Activated T-helper 9 cell treated with anti-CD3 and anti-CD28 coated beads, Interleukin-2, amount 50 U/mL, for 16 hours (primary cell): ENCODE results near the gene NF2.
"Not testable (repeated sequence)": the region's sequence is repeated elsewhere in the genome, so short reads cannot be mapped to it uniquely, and the experiment has no call there.

ENCODE experiments used
- DNase-seq: peaks from one replicate; pipeline ENCODE4 v3.0.0-alpha.2; 2020; ENCODE audit warnings: low read depth

Gene NF2

DNA sequence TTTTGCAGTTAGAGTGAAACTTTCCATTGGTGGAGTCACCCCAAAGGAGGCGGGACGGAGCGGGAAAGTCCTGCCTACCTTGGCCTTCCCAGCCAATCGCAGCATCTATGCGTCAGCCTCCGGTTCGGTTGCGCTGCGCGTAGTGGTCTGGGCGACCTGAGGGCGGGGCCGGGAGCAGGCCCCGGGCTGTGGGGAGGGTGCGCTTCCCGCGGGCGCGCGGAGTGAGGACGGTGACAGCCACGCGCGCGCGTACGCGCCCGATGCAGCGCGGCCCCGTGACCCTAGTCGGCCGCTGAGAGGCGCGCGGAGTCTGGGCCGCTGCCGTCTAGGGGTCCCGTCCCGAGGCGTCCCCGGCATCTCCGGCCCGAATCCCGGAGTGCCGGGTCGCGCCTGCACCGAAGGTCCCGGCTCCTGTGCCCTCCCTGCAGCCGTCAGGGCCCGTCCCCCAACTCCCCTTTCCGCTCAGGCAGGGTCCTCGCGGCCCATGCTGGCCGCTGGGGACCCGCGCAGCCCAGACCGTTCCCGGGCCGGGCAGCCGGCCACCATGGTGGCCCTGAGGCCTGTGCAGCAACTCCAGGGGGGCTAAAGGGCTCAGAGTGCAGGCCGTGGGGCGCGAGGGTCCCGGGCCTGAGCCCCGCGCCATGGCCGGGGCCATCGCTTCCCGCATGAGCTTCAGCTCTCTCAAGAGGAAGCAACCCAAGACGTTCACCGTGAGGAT, at the start of gene NF2:
Gene NF2, plus strand, starts transcription at position 276 of the 718 bp plus-strand sequence. Its CDS starts 366 bp downstream, at position 642.
- DNase-seq = peak; percentile 97

GRCh38 chr22:29555065-29555644, 48.3 kb upstream of the NF2 start:
- DNase-seq = no peak

- no peak for DNase-seq
Observed at GRCh38 chr22:29559030-29559429, 44.4 kb upstream of the NF2 start.

DNA sequence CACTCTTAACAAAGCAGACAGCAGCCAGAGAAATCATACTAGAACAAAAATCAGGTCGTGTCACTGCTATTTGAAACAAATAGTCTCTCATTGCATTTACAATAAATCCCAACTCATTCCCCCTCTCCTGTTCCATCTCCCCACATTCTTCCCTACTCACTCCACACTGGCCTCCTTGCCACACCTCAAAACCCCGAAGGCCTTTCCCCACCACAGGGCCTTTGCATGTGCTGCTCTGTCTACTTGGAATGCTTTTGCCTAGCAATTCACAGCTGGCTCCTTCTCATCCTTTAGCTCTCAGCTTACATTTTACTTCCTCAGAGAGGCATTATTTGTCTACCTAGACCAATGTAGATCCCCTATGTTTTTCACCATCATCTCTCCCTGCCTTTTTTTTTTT, 43.6 kb upstream of the NF2 start:
- no peak for DNase-seq

- DNase-seq = no peak
Observed at GRCh38 chr22:29563652-29564460, 39.6 kb upstream of the NF2 start.

DNA sequence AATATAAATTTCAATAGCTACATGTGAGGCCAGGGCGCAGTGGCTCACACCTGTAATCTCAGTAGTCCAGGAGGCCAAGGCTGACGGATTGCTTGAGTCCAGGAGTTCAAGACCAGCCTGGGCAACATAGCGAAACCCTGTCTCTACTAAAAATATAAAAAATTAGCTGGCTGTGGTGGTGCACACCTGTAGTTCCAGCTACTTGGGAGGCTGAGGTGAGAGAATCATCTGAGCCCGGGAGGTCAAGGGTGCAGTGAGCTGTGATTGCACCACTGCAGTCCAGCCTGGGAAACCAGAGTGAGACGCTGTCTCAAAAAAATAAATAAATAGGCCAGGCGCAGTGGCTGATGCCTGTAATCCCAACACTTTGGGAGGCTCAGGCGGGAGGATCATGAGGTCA, 36.9 kb upstream of the NF2 start:
- DNase-seq = not testable (repeated sequence)

- no peak for DNase-seq
Observed at GRCh38 chr22:29567338-29567737, 36.1 kb upstream of the NF2 start.

GRCh38 chr22:29569011-29569678, 34.3 kb upstream of the NF2 start:
- no peak for DNase-seq

DNA sequence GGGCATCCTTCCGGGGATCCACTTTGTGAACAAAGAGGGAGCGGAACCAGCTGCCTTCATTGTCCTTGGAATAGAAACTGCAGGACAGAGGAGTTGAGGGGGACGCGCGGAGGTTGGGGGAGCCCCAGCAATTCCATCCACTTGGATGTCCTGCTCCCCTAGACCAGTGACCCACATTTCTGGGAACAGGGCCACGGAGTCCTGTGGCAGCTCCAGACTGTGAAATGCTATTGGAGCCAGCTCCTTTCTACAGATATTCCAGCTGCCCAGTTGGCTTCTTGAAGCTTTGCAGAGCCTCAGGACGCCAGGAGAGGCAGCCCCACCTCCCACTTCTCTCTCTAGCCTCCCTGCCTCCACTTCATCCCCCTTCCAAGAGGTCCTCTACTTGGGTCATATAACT, 33.0 kb upstream of the NF2 start:
- DNase-seq = no peak

- no peak for DNase-seq
Observed at GRCh38 chr22:29570912-29571549, 32.4 kb upstream of the NF2 start.

- DNase-seq = no peak
Observed at GRCh38 chr22:29574762-29575450, 28.5 kb upstream of the NF2 start.

DNA sequence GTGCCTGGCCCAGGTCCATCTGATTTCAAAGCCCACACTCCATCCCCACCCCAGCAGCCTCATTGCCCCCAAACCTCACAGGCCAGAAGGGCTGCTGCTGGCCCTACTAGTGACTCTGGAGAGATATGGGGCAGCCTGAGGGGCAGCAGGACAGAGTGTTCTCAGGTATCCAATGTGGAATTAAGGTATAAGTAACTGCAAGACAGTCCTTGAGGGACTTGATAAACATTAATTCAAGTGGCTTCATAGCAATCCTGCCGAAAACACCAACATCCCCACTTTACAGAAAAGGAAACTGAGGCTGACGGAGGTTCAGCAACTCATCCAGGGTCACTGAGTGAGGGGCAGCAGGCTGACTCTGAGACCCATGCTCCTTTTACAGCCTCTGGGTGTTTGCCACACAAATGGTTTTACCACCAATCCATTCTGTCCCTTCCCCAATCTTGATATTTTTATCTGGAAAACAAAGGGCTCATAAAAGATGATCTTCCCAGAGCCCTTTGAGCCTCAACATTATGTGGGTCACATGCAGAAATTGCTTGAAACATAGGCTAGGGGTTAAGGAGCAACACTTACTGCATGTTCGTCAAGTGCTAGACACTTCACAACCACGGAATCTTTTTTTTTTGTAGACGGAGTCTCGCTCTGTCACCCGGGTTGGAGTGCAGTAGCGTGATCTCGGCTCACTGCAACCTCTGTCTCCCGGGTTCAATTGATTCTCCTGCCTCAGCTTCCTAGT, 24.8 kb upstream of the NF2 start:
- no peak for DNase-seq

DNA sequence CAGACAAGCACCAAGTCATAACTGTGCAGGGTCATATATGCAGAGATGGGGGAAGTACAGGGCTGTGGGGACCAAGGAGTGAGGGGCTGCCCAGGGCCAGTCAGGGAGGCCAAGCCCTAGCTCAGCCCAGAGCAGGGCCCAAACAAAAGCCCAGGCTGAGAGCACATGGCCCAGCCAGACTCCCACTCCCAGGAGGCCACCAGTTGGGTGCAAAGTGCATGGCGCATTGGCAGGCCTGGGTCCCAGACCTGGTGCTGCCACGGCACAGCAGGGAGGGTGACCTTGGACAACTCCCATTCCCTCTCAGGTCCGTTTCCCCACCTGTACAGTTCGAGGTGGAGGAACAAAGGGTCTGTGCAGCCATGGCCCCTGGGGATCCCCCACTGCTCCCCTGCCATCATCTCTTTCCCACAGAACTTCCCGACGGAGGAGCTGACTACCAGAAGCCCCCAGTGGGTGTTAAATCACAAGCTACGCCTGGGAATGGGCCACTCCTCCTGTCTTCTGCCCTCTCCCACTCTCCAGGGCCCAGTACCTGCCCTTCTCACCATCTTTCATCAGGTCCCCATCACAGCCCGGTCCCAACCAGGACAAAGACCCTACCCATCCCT, 23.1 kb upstream of the NF2 start:
- no peak for DNase-seq

DNA sequence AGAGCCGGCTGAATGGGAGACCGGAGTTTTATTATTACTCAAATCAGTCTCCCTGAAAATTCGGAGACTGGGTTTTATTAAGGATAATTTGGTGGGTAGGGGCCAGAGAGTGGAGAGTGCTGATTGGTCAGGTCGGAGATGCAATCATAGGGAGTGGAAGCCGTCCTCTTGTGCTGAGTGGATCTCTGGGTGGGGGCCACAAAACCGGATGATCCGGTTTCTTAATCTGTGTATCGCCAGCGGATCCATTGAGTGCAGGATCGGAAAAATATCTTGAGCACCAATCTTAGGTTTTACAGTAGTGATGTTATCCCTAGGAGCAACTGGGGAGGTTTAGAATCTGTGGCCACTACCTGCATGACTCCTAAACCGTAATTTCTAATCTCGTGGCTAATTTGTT, 21.6 kb upstream of the NF2 start:
- no peak for DNase-seq

- no peak for DNase-seq
Observed at GRCh38 chr22:29584975-29585374, 18.5 kb upstream of the NF2 start.

DNA sequence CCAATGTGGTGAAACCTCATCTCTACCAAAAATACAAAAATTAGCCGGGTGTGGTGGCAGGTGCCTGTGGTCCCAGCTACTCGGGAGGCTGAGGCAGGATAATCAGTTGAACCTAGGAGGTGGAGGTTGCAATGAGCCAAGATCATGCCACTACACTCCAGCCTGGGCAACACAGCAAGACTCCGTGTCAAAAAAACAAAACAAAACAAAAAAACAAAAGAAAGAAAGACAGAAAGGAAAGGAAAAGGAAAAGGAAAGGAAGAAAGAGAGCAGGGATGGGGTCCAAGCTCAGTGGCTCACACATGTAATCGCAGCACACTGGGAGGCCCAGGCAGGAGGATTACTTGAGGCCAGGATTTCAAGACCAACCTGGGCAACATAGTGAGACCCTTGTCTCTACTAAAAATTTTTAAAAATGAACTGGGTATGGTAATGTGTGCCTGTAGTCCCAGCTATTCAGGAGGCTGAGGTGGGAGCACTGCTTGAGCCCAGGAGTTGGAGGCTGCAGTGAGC, 17.2 kb upstream of the NF2 start:
- DNase-seq = not testable (repeated sequence)

- no peak for DNase-seq
Observed at GRCh38 chr22:29587938-29588699, 15.3 kb upstream of the NF2 start.

DNA sequence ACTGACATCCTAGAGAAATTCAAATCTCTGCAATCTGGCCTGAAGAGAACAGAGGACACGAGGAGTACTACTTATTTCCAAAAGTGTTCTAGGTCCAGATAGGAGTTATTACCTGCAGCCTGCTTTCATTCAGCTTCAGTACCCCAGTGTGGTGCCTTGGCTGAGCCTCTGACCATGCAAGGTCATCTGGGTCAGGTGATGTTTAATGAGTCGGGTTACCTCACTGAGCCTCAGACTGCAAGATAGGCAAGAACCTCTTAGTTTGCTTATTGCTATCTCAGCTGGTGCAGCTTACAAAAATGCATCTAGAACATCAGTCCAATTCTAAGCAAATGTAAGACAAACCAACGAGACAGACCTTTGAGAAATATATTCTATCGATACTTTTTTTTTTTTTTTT, 9.5 kb upstream of the NF2 start:
- DNase-seq = no peak

DNA sequence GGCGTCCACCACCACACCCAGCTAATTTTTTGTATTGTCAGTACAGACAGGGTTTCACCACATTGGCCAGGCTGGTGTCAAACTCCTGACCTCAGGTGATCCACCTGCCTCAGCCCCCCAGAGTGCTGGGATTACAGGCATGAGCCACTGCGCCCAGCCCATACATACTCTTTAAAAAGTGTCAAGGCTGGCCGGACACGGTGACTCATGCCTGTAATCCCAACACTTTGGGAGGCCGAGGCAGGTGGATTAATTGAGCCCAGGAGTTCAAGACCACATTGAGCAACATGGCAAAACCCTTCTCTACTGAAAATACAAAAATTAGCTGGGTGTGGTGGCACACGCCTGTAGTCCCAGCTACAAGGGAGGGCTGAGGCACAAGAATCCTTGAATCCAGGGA, 9.0 kb upstream of the NF2 start:
- DNase-seq = not testable (repeated sequence)
